ENCODE data around the gene XPO1. TPM values are rescaled to one million over a fixed set of nuclear protein-coding genes. Genes with fewer than 3 reads are reported as not detected.

XPO1 gene
- total RNA-seq, 1 experiment from 2014 or later = 272 TPM

- TF ChIP-seq CREB1 (CRISPR knock-in tag; IDR thresholded peaks at IDR 0.05) = no peak
- TF ChIP-seq, protein P1, sequence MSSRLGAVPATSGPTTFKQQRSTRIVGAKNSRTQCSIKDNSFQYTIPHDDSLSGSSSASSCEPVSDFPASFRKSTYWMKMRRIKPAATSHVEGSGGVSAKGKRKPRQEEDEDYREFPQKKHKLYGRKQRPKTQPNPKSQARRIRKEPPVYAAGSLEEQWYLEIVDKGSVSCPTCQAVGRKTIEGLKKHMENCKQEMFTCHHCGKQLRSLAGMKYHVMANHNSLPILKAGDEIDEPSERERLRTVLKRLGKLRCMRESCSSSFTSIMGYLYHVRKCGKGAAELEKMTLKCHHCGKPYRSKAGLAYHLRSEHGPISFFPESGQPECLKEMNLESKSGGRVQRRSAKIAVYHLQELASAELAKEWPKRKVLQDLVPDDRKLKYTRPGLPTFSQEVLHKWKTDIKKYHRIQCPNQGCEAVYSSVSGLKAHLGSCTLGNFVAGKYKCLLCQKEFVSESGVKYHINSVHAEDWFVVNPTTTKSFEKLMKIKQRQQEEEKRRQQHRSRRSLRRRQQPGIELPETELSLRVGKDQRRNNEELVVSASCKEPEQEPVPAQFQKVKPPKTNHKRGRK (CRISPR knock-in tag; IDR thresholded peaks at IDR 0.05; ENCODE audit: borderline replicate concordance) = no peak
- no peak for TF ChIP-seq ZNF396 (CRISPR knock-in tag; IDR thresholded peaks at IDR 0.05; ENCODE audit: borderline replicate concordance)
- TF ChIP-seq NR1H2 (CRISPR knock-in tag; IDR thresholded peaks at IDR 0.05) = no peak
- no peak for TF ChIP-seq SMAD3 (CRISPR knock-in tag; IDR thresholded peaks at IDR 0.05; ENCODE audit: borderline replicate concordance)
- no peak for TF ChIP-seq USF1 (CRISPR knock-in tag; IDR thresholded peaks at IDR 0.05)
- no peak for TF ChIP-seq ATF1 (CRISPR knock-in tag; IDR thresholded peaks at IDR 0.05)
- TF ChIP-seq PREB (CRISPR knock-in tag; IDR thresholded peaks at IDR 0.05; ENCODE audit: borderline replicate concordance) = no peak
- TF ChIP-seq, protein P2, sequence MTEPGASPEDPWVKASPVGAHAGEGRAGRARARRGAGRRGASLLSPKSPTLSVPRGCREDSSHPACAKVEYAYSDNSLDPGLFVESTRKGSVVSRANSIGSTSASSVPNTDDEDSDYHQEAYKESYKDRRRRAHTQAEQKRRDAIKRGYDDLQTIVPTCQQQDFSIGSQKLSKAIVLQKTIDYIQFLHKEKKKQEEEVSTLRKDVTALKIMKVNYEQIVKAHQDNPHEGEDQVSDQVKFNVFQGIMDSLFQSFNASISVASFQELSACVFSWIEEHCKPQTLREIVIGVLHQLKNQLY (CRISPR knock-in tag; IDR thresholded peaks at IDR 0.05) = no peak
- TF ChIP-seq HMGA2 (CRISPR knock-in tag; IDR thresholded peaks at IDR 0.05) = no peak
- no peak for TF ChIP-seq JUN (CRISPR knock-in tag; IDR thresholded peaks at IDR 0.05)
- no peak for TF ChIP-seq ZNF138 (CRISPR knock-in tag; conservative IDR thresholded peaks at IDR 0.05)
- no peak for TF ChIP-seq FOXJ3 (CRISPR knock-in tag; IDR thresholded peaks at IDR 0.05; ENCODE audit: borderline replicate concordance)
- TF ChIP-seq ZNF219 (CRISPR knock-in tag; IDR thresholded peaks at IDR 0.05; ENCODE audit: borderline replicate concordance) = no peak
- no peak for TF ChIP-seq ZNF317 (CRISPR knock-in tag; IDR thresholded peaks at IDR 0.05; ENCODE audit: borderline replicate concordance, low read depth)
- TF ChIP-seq ZNF671 (CRISPR knock-in tag; IDR thresholded peaks at IDR 0.05) = no peak
- no peak for TF ChIP-seq CTCF (IDR thresholded peaks at IDR 0.05)
- TF ChIP-seq NFYB (CRISPR knock-in tag; conservative IDR thresholded peaks at IDR 0.05; ENCODE audit: low read depth) = no peak
- no peak for TF ChIP-seq ESRRA (CRISPR knock-in tag; IDR thresholded peaks at IDR 0.05; ENCODE audit: borderline replicate concordance)
- no peak for TF ChIP-seq MXD4 (CRISPR knock-in tag; IDR thresholded peaks at IDR 0.05; ENCODE audit: borderline replicate concordance)
- no peak for TF ChIP-seq ATF3 (CRISPR knock-in tag; conservative IDR thresholded peaks at IDR 0.05)
- TF ChIP-seq, protein P3, sequence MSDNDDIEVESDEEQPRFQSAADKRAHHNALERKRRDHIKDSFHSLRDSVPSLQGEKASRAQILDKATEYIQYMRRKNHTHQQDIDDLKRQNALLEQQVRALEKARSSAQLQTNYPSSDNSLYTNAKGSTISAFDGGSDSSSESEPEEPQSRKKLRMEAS (CRISPR knock-in tag; IDR thresholded peaks at IDR 0.05) = peak; percentile 24; the same call in 1 of the 2 replicates
- TF ChIP-seq FOXP1 (CRISPR knock-in tag; IDR thresholded peaks at IDR 0.05; ENCODE audit: borderline replicate concordance) = no peak
- TF ChIP-seq KAT7 (CRISPR knock-in tag; IDR thresholded peaks at IDR 0.05; ENCODE audit: borderline replicate concordance) = no peak
- 0 out of 2 replicates have a peak, but pooled peaks have one; percentile 16 for TF ChIP-seq ETV6 (CRISPR knock-in tag; IDR thresholded peaks at IDR 0.05)
- no peak for TF ChIP-seq RORB (CRISPR knock-in tag; IDR thresholded peaks at IDR 0.05)
- TF ChIP-seq SP1 (CRISPR knock-in tag; conservative IDR thresholded peaks at IDR 0.05) = peak; percentile 50
- TF ChIP-seq NFATC4 (CRISPR knock-in tag; IDR thresholded peaks at IDR 0.05) = no peak
- no peak for TF ChIP-seq ERG (CRISPR knock-in tag; IDR thresholded peaks at IDR 0.05)
- TF ChIP-seq, protein P4, sequence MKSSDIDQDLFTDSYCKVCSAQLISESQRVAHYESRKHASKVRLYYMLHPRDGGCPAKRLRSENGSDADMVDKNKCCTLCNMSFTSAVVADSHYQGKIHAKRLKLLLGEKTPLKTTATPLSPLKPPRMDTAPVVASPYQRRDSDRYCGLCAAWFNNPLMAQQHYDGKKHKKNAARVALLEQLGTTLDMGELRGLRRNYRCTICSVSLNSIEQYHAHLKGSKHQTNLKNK (CRISPR knock-in tag; IDR thresholded peaks at IDR 0.05) = no peak
These were observed 66.9 kb downstream of the XPO1 start, which contains the start of gene USP34 (continued) for GRCh38 chr2:61470965-61471904.
